ENCODE data around the gene ZNF782.
A peak's percentile ranks its signal among the peaks of the same experiment; 100 is the strongest.
"Not testable (repeated sequence)": the region's sequence is repeated elsewhere in the genome, so short reads cannot be mapped to it uniquely, and the experiment has no call there.

The ZNF782 gene

DNA sequence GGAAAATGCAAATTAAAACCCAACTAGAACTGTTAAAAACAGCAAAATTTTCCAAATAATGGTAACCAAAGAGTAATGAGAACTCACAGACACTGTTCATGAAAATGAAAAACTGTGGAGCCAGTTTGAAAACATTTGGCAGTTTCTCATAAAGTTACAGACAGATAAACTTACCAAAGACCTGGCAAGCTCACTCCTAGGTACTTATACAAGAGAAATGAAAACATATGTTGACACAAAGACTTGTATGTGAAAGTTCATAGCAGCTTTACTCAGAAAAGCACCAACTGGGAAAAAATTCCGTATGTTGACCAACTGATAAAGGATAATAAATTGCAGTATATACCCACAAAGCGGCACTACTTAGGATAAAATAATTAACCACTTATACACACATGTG is 10.3 kb downstream of the ZNF782 start:
- Histone ChIP-seq H3K4me1 (ENCODE audit: insufficient read depth, low read length) (no peaks in the 10 kb centered on the region), H3K9ac (ENCODE audit: low read depth, low read length) (no peak overlapping the region), H3K27ac (ENCODE audit: low read length) (no peak overlapping the region), H3K36me3 (ENCODE audit: insufficient read depth, low read depth, low read length) (peaks cover 18% of the 10 kb centered on the region; the same call in 1 of the 2 replicates), H3K4me3 (ENCODE audit: low read length) (no peak overlapping the region), H3K27me3 (ENCODE audit: insufficient read depth, low read length) (no peaks in the 10 kb centered on the region), H3K9me3 (ENCODE audit: insufficient read depth, low read depth, low read length) (peaks cover 16% of the 10 kb centered on the region; the same call in 1 of the 2 replicates)

DNA sequence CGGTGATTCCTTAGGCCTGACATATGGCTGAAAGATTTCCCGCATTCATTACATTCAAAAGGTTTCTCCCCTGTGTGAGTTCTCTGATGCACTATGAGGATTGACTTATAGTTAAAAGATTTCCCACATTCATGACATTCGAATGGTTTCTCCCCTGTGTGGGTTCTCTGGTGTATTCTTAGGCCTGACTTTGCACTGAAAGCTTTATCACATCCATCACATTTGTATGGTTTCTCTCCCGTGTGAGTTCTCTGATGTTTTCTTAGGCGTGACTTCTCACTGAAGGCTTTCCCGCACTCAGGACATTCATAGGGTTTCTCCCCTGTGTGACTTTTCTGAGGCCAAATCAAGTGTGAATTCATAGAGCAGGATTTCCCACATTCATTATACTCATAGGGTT is 35.8 kb downstream of the ZNF782 start:
- Histone ChIP-seq H3K27ac (ENCODE audit: low read length) (no peak overlapping the region), H3K4me3 (ENCODE audit: low read length) (0 out of 2 replicates have a peak overlapping the region, but pooled peaks have one; percentile 13), H3K4me1 (ENCODE audit: insufficient read depth, low read length) (no peaks in the 10 kb centered on the region), H3K9ac (ENCODE audit: low read depth, low read length) (no peak overlapping the region), H3K9me3 (ENCODE audit: insufficient read depth, low read depth, low read length) (peaks cover 94% of the 10 kb centered on the region), H3K36me3 (ENCODE audit: insufficient read depth, low read depth, low read length) (peaks cover 66% of the 10 kb centered on the region), H3K27me3 (ENCODE audit: insufficient read depth, low read length) (no peaks in the 10 kb centered on the region)

DNA sequence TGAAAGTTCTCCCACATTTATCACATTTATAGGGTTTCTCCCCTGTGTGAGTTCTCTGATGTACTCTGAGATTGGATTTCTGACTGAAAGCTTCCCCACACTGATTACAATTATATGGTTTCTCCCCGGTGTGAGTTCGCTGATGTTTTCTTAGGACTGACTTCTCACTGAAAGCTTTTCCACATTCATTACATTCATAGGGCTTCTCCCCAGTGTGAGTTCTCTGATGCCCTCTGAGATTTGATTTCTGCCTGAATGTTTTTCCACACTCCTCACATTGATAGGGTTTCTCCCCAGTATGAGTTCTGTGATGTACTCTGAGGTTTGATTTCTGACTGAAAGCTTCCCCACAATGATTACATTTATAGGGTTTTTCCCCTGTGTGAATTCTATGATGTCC is 36.3 kb downstream of the ZNF782 start:
- 0 out of 2 replicates have a peak overlapping the region, but pooled peaks have one; percentile 9 for H3K4me3 ChIP-seq (ENCODE audit: low read length)
- peaks cover 90% of the 10 kb centered on the region for H3K9me3 ChIP-seq (ENCODE audit: insufficient read depth, low read depth, low read length)
- H3K27ac ChIP-seq (ENCODE audit: low read length) = no peak overlapping the region
- no peak overlapping the region for H3K9ac ChIP-seq (ENCODE audit: low read depth, low read length)
- no peaks in the 10 kb centered on the region for H3K27me3 ChIP-seq (ENCODE audit: insufficient read depth, low read length)
- peaks cover 64% of the 10 kb centered on the region for H3K36me3 ChIP-seq (ENCODE audit: insufficient read depth, low read depth, low read length)
- H3K4me1 ChIP-seq (ENCODE audit: insufficient read depth, low read length) = no peaks in the 10 kb centered on the region

DNA sequence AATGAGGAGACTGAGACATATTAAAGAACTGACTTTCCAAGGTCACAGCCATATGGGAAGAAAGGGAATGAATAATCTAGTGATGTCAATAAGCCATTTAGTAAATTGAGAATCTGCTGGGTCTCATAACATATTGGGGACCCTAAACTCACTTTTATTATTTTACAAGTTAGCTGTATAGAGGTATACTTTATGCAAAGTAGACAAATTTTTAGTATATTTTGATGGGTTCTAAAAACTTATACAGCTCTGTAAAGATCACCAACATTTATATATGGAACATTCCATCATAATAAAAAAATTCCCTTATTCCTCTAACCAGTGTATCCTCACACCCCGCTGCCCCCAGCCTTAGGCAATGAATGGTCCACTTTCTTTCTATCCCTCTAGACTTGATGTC is 40.7 kb downstream of the ZNF782 start:
- H3K4me1 ChIP-seq (ENCODE audit: insufficient read depth, low read length) = no peaks in the 10 kb centered on the region

DNA sequence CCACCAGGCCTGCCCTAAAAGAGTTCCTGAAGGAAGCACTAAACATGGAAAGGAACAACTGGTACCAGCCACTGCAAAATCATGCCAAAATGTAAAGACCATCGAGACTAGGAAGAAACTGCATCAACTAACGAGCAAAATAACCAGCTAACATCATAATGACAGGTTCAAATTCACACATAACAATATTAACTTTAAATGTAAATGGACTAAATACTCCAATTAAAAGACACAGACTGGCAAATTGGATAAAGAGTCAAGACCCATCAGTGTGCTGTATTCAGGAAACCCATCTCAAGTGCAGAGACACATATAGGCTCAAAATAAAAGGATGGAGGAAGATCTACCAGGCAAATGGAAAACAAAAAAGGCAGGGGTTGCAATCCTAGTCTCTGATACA is 55.4 kb downstream of the ZNF782 start:
- not testable (repeated sequence) for H3K36me3 ChIP-seq (ENCODE audit: insufficient read depth, low read depth, low read length); H3K4me1 ChIP-seq (ENCODE audit: insufficient read depth, low read length); H3K9ac ChIP-seq (ENCODE audit: low read depth, low read length); H3K27ac ChIP-seq (ENCODE audit: low read length); H3K27me3 ChIP-seq (ENCODE audit: insufficient read depth, low read length); H3K4me3 ChIP-seq (ENCODE audit: low read length)
- H3K9me3 ChIP-seq (ENCODE audit: insufficient read depth, low read depth, low read length) = peaks cover 36% of the 10 kb centered on the region

More for the DNA sequence above, 40.7 kb downstream of the ZNF782 start:
- Histone ChIP-seq H3K4me3 (ENCODE audit: low read length) (no peak overlapping the region), H3K9ac (ENCODE audit: low read depth, low read length) (no peak overlapping the region), H3K27ac (ENCODE audit: low read length) (no peak overlapping the region), H3K36me3 (ENCODE audit: insufficient read depth, low read depth, low read length) (peaks cover 25% of the 10 kb centered on the region), H3K9me3 (ENCODE audit: insufficient read depth, low read depth, low read length) (peaks cover 73% of the 10 kb centered on the region), H3K27me3 (ENCODE audit: insufficient read depth, low read length) (no peaks in the 10 kb centered on the region)

DNA sequence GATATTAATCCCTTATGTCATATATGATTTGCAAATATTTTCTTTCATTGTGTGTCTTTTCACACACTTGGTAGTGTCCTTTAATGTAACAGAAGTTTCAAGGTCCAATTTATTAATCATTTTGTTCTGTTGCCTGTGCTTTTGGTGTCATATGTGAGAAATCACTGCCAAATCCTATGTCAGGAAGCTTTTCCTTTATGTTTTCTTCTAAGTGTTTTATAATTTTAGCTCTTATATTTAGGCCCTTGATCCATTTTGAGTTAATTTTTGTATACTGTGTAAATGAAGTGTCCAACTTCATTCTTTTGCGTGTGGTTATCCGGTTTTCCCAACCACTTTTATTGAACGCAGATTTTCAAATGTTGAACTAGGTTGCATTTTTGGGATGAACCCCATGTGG is 70.3 kb downstream of the ZNF782 start:
- Histone ChIP-seq H3K27me3 (ENCODE audit: insufficient read depth, low read length) (no peaks in the 10 kb centered on the region), H3K9ac (ENCODE audit: low read depth, low read length) (no peak overlapping the region), H3K9me3 (ENCODE audit: insufficient read depth, low read depth, low read length) (peaks cover 8% of the 10 kb centered on the region; the same call in 1 of the 2 replicates), H3K4me3 (ENCODE audit: low read length) (no peak overlapping the region), H3K27ac (ENCODE audit: low read length) (no peak overlapping the region), H3K4me1 (ENCODE audit: insufficient read depth, low read length) (no peaks in the 10 kb centered on the region; the same call in 1 of the 2 replicates), H3K36me3 (ENCODE audit: insufficient read depth, low read depth, low read length) (no peaks in the 10 kb centered on the region)

DNA sequence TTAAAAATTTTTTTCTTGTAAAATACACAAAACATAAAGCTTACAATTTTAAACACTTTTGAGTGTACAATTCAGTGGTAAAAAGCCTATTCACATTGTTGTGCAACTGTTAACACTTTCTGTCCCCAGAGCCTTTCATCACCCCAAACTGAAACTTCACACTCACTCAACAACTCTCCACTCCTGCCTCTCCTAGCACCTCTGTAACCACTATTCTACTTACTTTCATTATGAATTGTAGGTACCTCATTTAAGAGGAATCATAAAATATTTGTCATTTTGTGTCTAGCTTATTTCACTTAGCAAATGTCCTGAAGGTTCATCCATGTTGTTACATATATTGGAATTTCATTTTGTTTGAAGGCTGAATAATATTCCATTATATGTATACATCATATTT is 72.1 kb downstream of the ZNF782 start:
- H3K27me3 ChIP-seq (ENCODE audit: insufficient read depth, low read length) = no peaks in the 10 kb centered on the region
- H3K4me1 ChIP-seq (ENCODE audit: insufficient read depth, low read length) = peaks cover 1% of the 10 kb centered on the region; the same call in 1 of the 2 replicates
- H3K9ac ChIP-seq (ENCODE audit: low read depth, low read length) = no peak overlapping the region
- no peaks in the 10 kb centered on the region; the same call in 1 of the 2 replicates for H3K9me3 ChIP-seq (ENCODE audit: insufficient read depth, low read depth, low read length)
- no peak overlapping the region for H3K27ac ChIP-seq (ENCODE audit: low read length)
- H3K36me3 ChIP-seq (ENCODE audit: insufficient read depth, low read depth, low read length) = no peaks in the 10 kb centered on the region
- H3K4me3 ChIP-seq (ENCODE audit: low read length) = no peak overlapping the region

DNA sequence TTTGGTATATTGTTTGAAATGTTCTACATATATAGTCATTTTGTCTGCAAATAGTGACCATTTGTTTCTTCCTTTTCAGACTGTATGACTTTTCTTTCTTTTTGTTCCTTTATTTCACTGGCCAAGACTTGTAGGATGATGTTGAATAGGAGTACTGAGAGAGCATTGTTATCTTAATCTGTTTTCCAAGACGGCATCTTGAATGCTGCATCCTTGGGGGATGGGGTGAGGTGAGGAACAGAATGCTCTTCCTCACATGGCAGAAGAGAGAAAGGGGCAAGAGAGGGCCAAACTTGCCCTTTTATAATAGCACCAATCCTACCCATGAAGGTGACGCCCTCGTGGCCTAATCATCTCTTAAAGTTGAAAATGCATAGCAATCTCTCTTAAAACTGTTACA is 72.8 kb downstream of the ZNF782 start:
- no peaks in the 10 kb centered on the region for H3K27me3 ChIP-seq (ENCODE audit: insufficient read depth, low read length)
- peaks cover 5% of the 10 kb centered on the region; the same call in 1 of the 2 replicates for H3K4me1 ChIP-seq (ENCODE audit: insufficient read depth, low read length)
- no peak overlapping the region for H3K27ac ChIP-seq (ENCODE audit: low read length)
- H3K4me3 ChIP-seq (ENCODE audit: low read length) = no peak overlapping the region
- no peaks in the 10 kb centered on the region for H3K36me3 ChIP-seq (ENCODE audit: insufficient read depth, low read depth, low read length)
- no peak overlapping the region for H3K9ac ChIP-seq (ENCODE audit: low read depth, low read length)
- no peaks in the 10 kb centered on the region; the same call in 1 of the 2 replicates for H3K9me3 ChIP-seq (ENCODE audit: insufficient read depth, low read depth, low read length)

DNA sequence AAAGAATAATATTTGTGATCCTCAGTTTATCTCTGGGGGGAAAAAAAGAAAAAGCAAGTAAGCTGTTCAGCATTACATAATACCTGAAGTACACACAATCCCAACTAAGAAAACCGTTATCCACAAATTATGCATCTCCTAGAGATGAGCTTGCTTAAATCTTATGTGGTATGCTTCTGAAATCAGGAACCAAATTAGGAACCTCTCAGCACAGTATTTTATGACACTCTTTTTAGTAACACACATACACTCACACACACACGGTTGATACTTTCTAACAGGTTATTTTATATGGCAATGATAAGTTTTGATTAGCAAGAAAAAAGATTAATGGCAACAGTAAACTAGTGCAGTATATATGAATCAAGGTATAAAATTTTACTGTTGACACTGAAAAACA is 75.2 kb downstream of the ZNF782 start:
- no peak overlapping the region for H3K9ac ChIP-seq (ENCODE audit: low read depth, low read length)

DNA sequence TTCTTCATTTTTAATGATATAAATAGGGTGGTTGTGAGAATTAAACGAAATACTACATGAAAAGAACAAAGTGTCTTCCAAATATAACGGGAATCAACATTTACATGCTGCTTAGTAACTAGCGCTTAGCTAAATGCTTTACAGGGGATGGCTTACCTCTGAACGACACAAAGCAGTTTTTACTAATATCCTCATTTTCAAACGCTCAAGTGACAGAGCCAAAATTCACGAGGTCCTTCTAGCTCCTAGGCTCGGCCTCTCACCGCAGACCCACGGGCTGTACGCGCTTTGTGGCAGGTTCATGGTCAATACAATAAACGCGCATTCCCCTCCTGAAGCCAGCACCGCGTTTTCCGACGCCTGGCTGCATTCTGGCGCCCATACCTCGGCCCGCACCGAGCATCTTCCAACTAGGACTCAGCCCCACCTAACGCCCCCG is 76.9 kb downstream of the ZNF782 start:
- Histone ChIP-seq H3K36me3 (ENCODE audit: insufficient read depth, low read depth, low read length) (peaks cover 37% of the 10 kb centered on the region), H3K27me3 (ENCODE audit: insufficient read depth, low read length) (no peaks in the 10 kb centered on the region), H3K9me3 (ENCODE audit: insufficient read depth, low read depth, low read length) (peaks cover 4% of the 10 kb centered on the region; the same call in 1 of the 2 replicates), H3K9ac (ENCODE audit: low read depth, low read length) (peak overlapping the region; percentile 82; the same call in 1 of the 2 replicates), H3K4me1 (ENCODE audit: insufficient read depth, low read length) (peaks cover 5% of the 10 kb centered on the region; the same call in 1 of the 2 replicates), H3K27ac (ENCODE audit: low read length) (no peak overlapping the region), H3K4me3 (ENCODE audit: low read length) (peak overlapping the region; percentile 97)

More for the DNA sequence above, 75.2 kb downstream of the ZNF782 start:
- Histone ChIP-seq H3K27ac (ENCODE audit: low read length) (no peak overlapping the region), H3K9me3 (ENCODE audit: insufficient read depth, low read depth, low read length) (no peaks in the 10 kb centered on the region; the same call in 1 of the 2 replicates), H3K36me3 (ENCODE audit: insufficient read depth, low read depth, low read length) (peaks cover 22% of the 10 kb centered on the region), H3K4me1 (ENCODE audit: insufficient read depth, low read length) (peaks cover 5% of the 10 kb centered on the region; the same call in 1 of the 2 replicates), H3K4me3 (ENCODE audit: low read length) (peak overlapping the region; percentile 97; the same call in 1 of the 2 replicates), H3K27me3 (ENCODE audit: insufficient read depth, low read length) (no peaks in the 10 kb centered on the region)

DNA sequence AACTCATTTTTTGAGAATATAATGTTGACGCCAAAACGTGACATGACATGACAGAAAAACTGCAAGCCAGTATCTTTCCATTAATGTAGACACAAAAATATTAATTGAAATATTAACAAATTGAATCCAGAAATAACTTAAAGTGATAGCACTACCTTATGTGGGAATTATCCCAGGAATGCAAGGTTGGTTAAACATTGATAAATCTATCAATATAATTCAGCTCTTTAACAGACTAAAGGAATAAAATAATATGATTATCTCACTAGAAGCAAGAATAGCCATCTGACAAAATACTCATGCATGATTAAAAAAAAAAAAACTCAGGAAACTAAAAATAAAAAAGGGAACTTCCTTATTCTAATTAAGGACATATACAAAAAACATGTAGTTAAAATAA is 83.2 kb downstream of the ZNF782 start:
- no peaks in the 10 kb centered on the region for H3K27me3 ChIP-seq (ENCODE audit: insufficient read depth, low read length)
- peaks cover 97% of the 10 kb centered on the region for H3K36me3 ChIP-seq (ENCODE audit: insufficient read depth, low read depth, low read length)
- no peak overlapping the region for H3K27ac ChIP-seq (ENCODE audit: low read length)
- H3K4me3 ChIP-seq (ENCODE audit: low read length) = no peak overlapping the region
- H3K9me3 ChIP-seq (ENCODE audit: insufficient read depth, low read depth, low read length) = peaks cover 62% of the 10 kb centered on the region
- H3K4me1 ChIP-seq (ENCODE audit: insufficient read depth, low read length) = no peaks in the 10 kb centered on the region
- H3K9ac ChIP-seq (ENCODE audit: low read depth, low read length) = no peak overlapping the region

DNA sequence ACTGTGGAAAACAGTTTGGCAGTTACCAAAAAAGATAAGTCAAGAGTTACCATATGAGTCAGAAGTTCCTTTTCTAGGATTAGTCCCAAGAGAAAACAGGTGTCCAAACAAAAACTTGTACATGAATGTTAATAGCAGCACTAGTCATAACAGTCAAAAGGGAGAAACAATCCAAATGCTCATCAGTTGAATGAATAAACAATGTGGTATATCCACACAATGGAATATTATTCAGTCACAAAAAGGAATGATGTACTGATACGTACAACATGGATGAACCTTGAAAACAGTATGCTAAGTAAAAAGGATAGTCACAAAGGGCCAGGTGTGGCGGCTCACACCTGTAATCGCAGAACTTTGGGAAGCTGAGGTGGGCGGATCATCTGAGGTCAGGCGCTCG is 84.3 kb downstream of the ZNF782 start:
- peaks cover 72% of the 10 kb centered on the region for H3K9me3 ChIP-seq (ENCODE audit: insufficient read depth, low read depth, low read length)
- H3K27ac ChIP-seq (ENCODE audit: low read length) = no peak overlapping the region
- H3K27me3 ChIP-seq (ENCODE audit: insufficient read depth, low read length) = no peaks in the 10 kb centered on the region
- H3K36me3 ChIP-seq (ENCODE audit: insufficient read depth, low read depth, low read length) = peaks cover 97% of the 10 kb centered on the region
- H3K4me1 ChIP-seq (ENCODE audit: insufficient read depth, low read length) = no peaks in the 10 kb centered on the region
- H3K9ac ChIP-seq (ENCODE audit: low read depth, low read length) = no peak overlapping the region
- no peak overlapping the region for H3K4me3 ChIP-seq (ENCODE audit: low read length)
